ENCODE measurements around the gene SCLT1. TPM values are rescaled to one million over a fixed set of nuclear protein-coding genes. Genes with fewer than 3 reads are reported as not detected.

SCLT1 gene
- polyA plus RNA-seq, 6 donors from 2014 or later: 0.65 to 9.3 (median 8.6) TPM

GRCh38 chr4:128869776-128870509, 223.4 kb downstream of the SCLT1 start:
- Mint-ChIP-seq H3K4me3 (no peak overlapping the region), H3K36me3 (peaks cover 21 to 28% of the 10 kb centered on the region in 2 donors), H3K9me3 (no peaks in the 10 kb centered on the region), H3K27ac (peak overlapping the region in 3 of 6 donors; percentile 9 to 68 (median 54)), H3K4me1 (peaks cover 5 to 9% (median 9%) of the 10 kb centered on the region in 3 donors), H3K27me3 (no peaks in the 10 kb centered on the region)
- ATAC-seq (ENCODE audit: low read depth in 2 of 2): no peak
- DNase-seq: no peak

- H3K9me3 Mint-ChIP-seq: no peaks in the 10 kb centered on the region
- peaks cover 21 to 27% of the 10 kb centered on the region in 2 donors for H3K36me3 Mint-ChIP-seq
- no peak overlapping the region for H3K27ac Mint-ChIP-seq
- H3K4me3 Mint-ChIP-seq: no peak overlapping the region
- no peaks in the 10 kb centered on the region for H3K27me3 Mint-ChIP-seq
- H3K4me1 Mint-ChIP-seq: peaks cover 5 to 9% (median 9%) of the 10 kb centered on the region in 3 donors
- ATAC-seq (ENCODE audit: low read depth in 2 of 2) (no peak), DNase-seq (no peak)
These were observed 224.6 kb downstream of the SCLT1 start for GRCh38 chr4:128868758-128869157.

GRCh38 chr4:128866691-128867090, 226.6 kb downstream of the SCLT1 start:
- Mint-ChIP-seq H3K4me3 (no peak overlapping the region), H3K27me3 (no peaks in the 10 kb centered on the region), H3K4me1 (peaks cover 22 to 29% (median 24%) of the 10 kb centered on the region in 3 donors), H3K27ac (peak overlapping the region in 2 of 6 donors; percentile 13 to 45), H3K36me3 (peaks cover 10 to 26% of the 10 kb centered on the region in 2 donors), H3K9me3 (no peaks in the 10 kb centered on the region)
- no peak for ATAC-seq (ENCODE audit: low read depth in 2 of 2)
- DNase-seq: no peak

- Mint-ChIP-seq H3K27ac (peak overlapping the region in 3 of 6 donors; percentile 45 to 68 (median 54)), H3K27me3 (no peaks in the 10 kb centered on the region), H3K36me3 (peaks cover 9 to 30% of the 10 kb centered on the region in 2 donors), H3K4me1 (peaks cover 25 to 30% (median 29%) of the 10 kb centered on the region in 3 donors), H3K4me3 (no peak overlapping the region), H3K9me3 (no peaks in the 10 kb centered on the region)
- ATAC-seq (ENCODE audit: low read depth in 2 of 2) (no peak), DNase-seq (no peak)
These were observed 227.1 kb downstream of the SCLT1 start for GRCh38 chr4:128866269-128866668.

- H3K4me3 Mint-ChIP-seq: no peak overlapping the region
- peaks cover 6 to 22% of the 10 kb centered on the region in 2 donors for H3K36me3 Mint-ChIP-seq
- H3K9me3 Mint-ChIP-seq: no peaks in the 10 kb centered on the region
- DNase-seq (no peak), ATAC-seq (ENCODE audit: low read depth in 2 of 2) (no peak)
- no peaks in the 10 kb centered on the region for H3K27me3 Mint-ChIP-seq
- peaks cover 25 to 31% (median 30%) of the 10 kb centered on the region in 3 donors for H3K4me1 Mint-ChIP-seq
- no peak overlapping the region for H3K27ac Mint-ChIP-seq
These were observed 228.2 kb downstream of the SCLT1 start for GRCh38 chr4:128865132-128865531.

GRCh38 chr4:128863312-128864075, 229.8 kb downstream of the SCLT1 start:
- ATAC-seq (ENCODE audit: low read depth in 2 of 2): peak; percentile 32 to 52
- peak; percentile 57 for DNase-seq
- H3K36me3 Mint-ChIP-seq: peaks cover 12 to 16% of the 10 kb centered on the region in 2 donors
- peak overlapping the region in 3 of 6 donors; percentile 31 to 76 (median 53) for H3K27ac Mint-ChIP-seq
- peak overlapping the region in 1 of 8 donors; percentile 32 for H3K4me3 Mint-ChIP-seq
- H3K27me3 Mint-ChIP-seq: no peaks in the 10 kb centered on the region
- peaks cover 30 to 31% (median 30%) of the 10 kb centered on the region in 3 donors for H3K4me1 Mint-ChIP-seq
- no peaks in the 10 kb centered on the region for H3K9me3 Mint-ChIP-seq

- Mint-ChIP-seq H3K4me1 (peaks cover 30 to 31% (median 30%) of the 10 kb centered on the region in 3 donors), H3K27me3 (no peaks in the 10 kb centered on the region), H3K27ac (peak overlapping the region in 3 of 6 donors; percentile 26 to 76 (median 53)), H3K9me3 (no peaks in the 10 kb centered on the region), H3K4me3 (peak overlapping the region in 1 of 8 donors; percentile 32), H3K36me3 (peaks cover 18 to 21% of the 10 kb centered on the region in 2 donors)
- DNase-seq (no peak), ATAC-seq (ENCODE audit: low read depth in 2 of 2) (peak; percentile 73 to 81)
These were observed 230.6 kb downstream of the SCLT1 start for GRCh38 chr4:128862608-128863311.

GRCh38 chr4:128861856-128862518, 231.4 kb downstream of the SCLT1 start:
- H3K9me3 Mint-ChIP-seq: no peaks in the 10 kb centered on the region
- H3K4me3 Mint-ChIP-seq: peak overlapping the region in 1 of 8 donors; percentile 45
- no peaks in the 10 kb centered on the region for H3K27me3 Mint-ChIP-seq
- ATAC-seq (ENCODE audit: low read depth in 2 of 2) (no peak), DNase-seq (no peak)
- H3K27ac Mint-ChIP-seq: peak overlapping the region; percentile 22 to 91 (median 82)
- peaks cover 30 to 31% (median 30%) of the 10 kb centered on the region in 3 donors for H3K4me1 Mint-ChIP-seq
- peaks cover 21 to 24% of the 10 kb centered on the region in 2 donors for H3K36me3 Mint-ChIP-seq

GRCh38 chr4:128859887-128860677, 233.3 kb downstream of the SCLT1 start:
- H3K4me3 Mint-ChIP-seq: peak overlapping the region in 1 of 8 donors; percentile 6
- H3K27ac Mint-ChIP-seq: peak overlapping the region in 2 of 6 donors; percentile 16 to 48
- ATAC-seq (ENCODE audit: low read depth in 2 of 2): no peak
- peaks cover 21 to 27% (median 25%) of the 10 kb centered on the region in 3 donors for H3K4me1 Mint-ChIP-seq
- DNase-seq: no peak
- no peaks in the 10 kb centered on the region for H3K27me3 Mint-ChIP-seq
- H3K36me3 Mint-ChIP-seq: peaks cover 24 to 26% of the 10 kb centered on the region in 2 donors
- no peaks in the 10 kb centered on the region for H3K9me3 Mint-ChIP-seq

- H3K27me3 Mint-ChIP-seq: no peaks in the 10 kb centered on the region
- H3K27ac Mint-ChIP-seq: peak overlapping the region in 2 of 6 donors; percentile 21 to 65
- H3K9me3 Mint-ChIP-seq: no peaks in the 10 kb centered on the region
- peaks cover 24 to 26% of the 10 kb centered on the region in 2 donors for H3K36me3 Mint-ChIP-seq
- DNase-seq (no peak), ATAC-seq (ENCODE audit: low read depth in 2 of 2) (no peak)
- H3K4me1 Mint-ChIP-seq: peaks cover 28 to 32% (median 31%) of the 10 kb centered on the region in 3 donors
- no peak overlapping the region for H3K4me3 Mint-ChIP-seq
These were observed 234.3 kb downstream of the SCLT1 start for GRCh38 chr4:128858879-128859671.

GRCh38 chr4:128856246-128856645, 237.1 kb downstream of the SCLT1 start:
- H3K36me3 Mint-ChIP-seq: peaks cover 26 to 35% of the 10 kb centered on the region in 2 donors
- ATAC-seq (ENCODE audit: low read depth in 2 of 2): no peak
- no peaks in the 10 kb centered on the region for H3K9me3 Mint-ChIP-seq
- peaks cover 10 to 18% (median 17%) of the 10 kb centered on the region in 3 donors for H3K4me1 Mint-ChIP-seq
- no peak overlapping the region for H3K4me3 Mint-ChIP-seq
- no peak for DNase-seq
- no peak overlapping the region for H3K27ac Mint-ChIP-seq
- H3K27me3 Mint-ChIP-seq: no peaks in the 10 kb centered on the region
